Measurements from ENCODE around the gene GORASP2. TPM values are rescaled to one million over a fixed set of nuclear protein-coding genes. Genes with fewer than 3 reads are reported as not detected.

GORASP2 gene
- total and polyA plus RNA-seq, 12 donors, result 25.6 to 201 (median 85.0) TPM

GRCh38 chr2:170942615-170943014, 13.6 kb downstream of the GORASP2 start:
- H3K36me3 ChIP-seq (replicated peaks in 1 of 2), result no peaks in the 10 kb centered on the region
- H3K27me3 ChIP-seq, result no peaks in the 10 kb centered on the region
- peak overlapping the region in 1 of 4 donors; percentile 6 for H3K4me3 ChIP-seq
- H3K4me1 ChIP-seq (replicated peaks in 1 of 2), result peaks cover 15 to 84% of the 10 kb centered on the region in 2 donors
- no peak for DNase-seq
- no peaks in the 10 kb centered on the region for H3K9me3 ChIP-seq (replicated peaks in 1 of 3)
- intact Hi-C loops (cut with DNase I), result no loop called here
- TF ChIP-seq POLR2A (IDR thresholded peaks at IDR 0.05), result no peak
- no peak for TF ChIP-seq CTCF (IDR thresholded peaks at IDR 0.05)
- peak overlapping the region in 2 of 5 donors; percentile 2 to 37 for H3K27ac ChIP-seq
- WGBS, 4 donors, result 55 to 67% (median 58%) methylated on average over 4 of the region's 4 CpGs

GRCh38 chr2:170943041-170943440, 14.0 kb downstream of the GORASP2 start:
- DNase-seq, result no peak
- no peak for TF ChIP-seq CTCF (IDR thresholded peaks at IDR 0.05)
- no peak for TF ChIP-seq POLR2A (IDR thresholded peaks at IDR 0.05)
- H3K27ac ChIP-seq, result peak overlapping the region in 2 of 5 donors; percentile 37 to 40
- H3K4me3 ChIP-seq, result peak overlapping the region in 1 of 4 donors; percentile 6
- intact Hi-C loops (cut with DNase I), result no loop called here
- 23 to 41% (median 37%) methylated on average over 1 of the region's 1 CpG for WGBS, 4 donors
- H3K36me3 ChIP-seq (replicated peaks in 1 of 2), result no peaks in the 10 kb centered on the region
- no peaks in the 10 kb centered on the region for H3K9me3 ChIP-seq (replicated peaks in 1 of 3)
- no peaks in the 10 kb centered on the region for H3K27me3 ChIP-seq
- H3K4me1 ChIP-seq (replicated peaks in 1 of 2), result peaks cover 15 to 80% of the 10 kb centered on the region in 2 donors

GRCh38 chr2:170943596-170943995, 14.5 kb downstream of the GORASP2 start:
- 51 to 84% (median 63%) methylated on average over 5 to 6 of the region's 6 CpGs for WGBS, 4 donors
- peak in 1 of 7 donors; percentile 19 for DNase-seq
- intact Hi-C loops (cut with DNase I), result no loop called here
- Histone ChIP-seq H3K4me3 (no peak overlapping the region), H3K27ac (peak overlapping the region in 3 of 5 donors; percentile 32 to 48 (median 40)), H3K9me3 (replicated peaks in 1 of 3) (no peaks in the 10 kb centered on the region), H3K4me1 (replicated peaks in 1 of 2) (peaks cover 15 to 75% of the 10 kb centered on the region in 2 donors), H3K36me3 (replicated peaks in 1 of 2) (no peaks in the 10 kb centered on the region), H3K27me3 (no peaks in the 10 kb centered on the region)
- no peak for TF ChIP-seq CTCF (IDR thresholded peaks at IDR 0.05)
- no peak for TF ChIP-seq POLR2A (IDR thresholded peaks at IDR 0.05)

- Histone ChIP-seq H3K4me3 (no peak overlapping the region), H3K27ac (peak overlapping the region in 4 of 5 donors; percentile 13 to 48 (median 29)), H3K9me3 (replicated peaks in 1 of 3) (no peaks in the 10 kb centered on the region), H3K4me1 (replicated peaks in 1 of 2) (peaks cover 15 to 66% of the 10 kb centered on the region in 2 donors), H3K27me3 (no peaks in the 10 kb centered on the region), H3K36me3 (replicated peaks in 1 of 2) (peaks cover 0 to 3% of the 10 kb centered on the region in 2 donors)
- DNase-seq, result no peak
- no peak for TF ChIP-seq POLR2A (IDR thresholded peaks at IDR 0.05)
- TF ChIP-seq CTCF (IDR thresholded peaks at IDR 0.05), result no peak
- WGBS, 4 donors, result 76 to 95% (median 79%) methylated on average over 1 of the region's 1 CpG
- intact Hi-C loops (cut with DNase I), result no loop called here
These were observed 15.5 kb downstream of the GORASP2 start for GRCh38 chr2:170944545-170944944.

Data from adrenal gland (tissue), 12 donors.